PC-9 (cell line): ENCODE results near the gene AKT1S1. TPM values are rescaled to one million over a fixed set of nuclear protein-coding genes. Genes with fewer than 3 reads are reported as not detected.

Source experiments
- BruUV-seq: library from RNA; stranded (reverse); fragments of 400-500 nt; replicated peaks from 2 replicates; lab custom pipeline; 2021; lab: Mats Ljungman, UMichigan
- CTCF ChIA-PET: fragments of 300-600 bp; sonication (Branson Sonifier 250); formaldehyde crosslinking; loops from one replicate; lab custom pipeline; 2022; ENCODE audit warnings: antibody characterized with exemption; lab: Charles Lee
- POLR2A ChIA-PET: fragments of 300-600 bp; sonication (Branson Sonifier 250); formaldehyde crosslinking; loops from one replicate; lab custom pipeline; 2022; ENCODE audit warnings: antibody characterized with exemption; ENCODE audit not compliant: unreplicated experiment; lab: Charles Lee
- DNase-seq, 2 experiments: peaks; one replicate each; pipeline versions ENCODE4 v3.0.0 to v3.0.0-alpha.2; 2015 to 2022; ENCODE audit warnings: mixed read lengths in 1 of 2
- H2AFZ ChIP-seq: fragments of 200-600 bp; sonication (generic); 2 replicates; pipeline ENCODE4 v1.8.1; 2017; ENCODE audit warnings: antibody characterized with exemption
- H3F3A ChIP-seq: fragments of 200-600 bp; sonication (generic); 2 replicates; pipeline ENCODE4 v1.8.1; 2017; ENCODE audit warnings: antibody characterized with exemption, mild to moderate bottlenecking, low read depth; ENCODE audit not compliant: insufficient read depth
- H3K27ac ChIP-seq: fragments of 200-600 bp; sonication (generic); 2 replicates; pipeline ENCODE4 v1.6.1; 2016; ENCODE audit warnings: mixed run types
- H3K27me3 ChIP-seq: fragments of 200-600 bp; sonication (generic); 2 replicates; pipeline ENCODE4 v1.6.1; 2016; ENCODE audit warnings: low read depth, mixed run types; ENCODE audit not compliant: insufficient read depth
- H3K36me3 ChIP-seq: fragments of 200-600 bp; sonication (generic); 2 replicates; pipeline ENCODE4 v1.6.1; 2016; ENCODE audit warnings: low read depth, mixed run types
- H3K4me1 ChIP-seq: fragments of 200-600 bp; sonication (generic); replicated peaks from 2 replicates; pipeline ENCODE4 v1.6.1; 2016; ENCODE audit warnings: mixed run types; ENCODE audit not compliant: insufficient read depth
- H3K4me2 ChIP-seq: fragments of 200-600 bp; sonication (generic); 2 replicates; pipeline ENCODE4 v1.6.1; 2017; ENCODE audit warnings: mixed run types
- H3K4me3 ChIP-seq: fragments of 200-600 bp; sonication (generic); 2 replicates; pipeline ENCODE4 v1.6.1; 2016; ENCODE audit warnings: mixed run types
- H3K79me2 ChIP-seq: fragments of 200-600 bp; sonication (generic); 2 replicates; pipeline ENCODE4 v1.6.1; 2017; ENCODE audit warnings: low read depth, mixed run types
- H3K9me2 ChIP-seq: fragments of 200-600 bp; sonication (generic); 2 replicates; pipeline ENCODE4 v1.8.1; 2017; ENCODE audit warnings: mild to moderate bottlenecking; ENCODE audit not compliant: insufficient read depth
- H3K9me3 ChIP-seq: fragments of 200-600 bp; sonication (generic); 2 replicates; pipeline ENCODE4 v1.8.1; 2016; ENCODE audit warnings: low read depth; ENCODE audit not compliant: insufficient read depth
- H4K20me1 ChIP-seq: fragments of 200-600 bp; sonication (generic); 2 replicates; pipeline ENCODE4 v1.8.1; 2017; ENCODE audit not compliant: insufficient read depth
- EZH2 ChIP-seq: fragments of 200-600 bp; sonication (generic); IDR thresholded peaks from 2 replicates; pipeline ENCODE4 v1.8.0; 2017; ENCODE audit warnings: antibody characterized with exemption, low read depth
- intact Hi-C: fragments of 100-400 bp; cut with micrococcal nuclease; formaldehyde crosslinking; loops from one replicate; pipeline ENCODE4 v1.10.0; 2022; ENCODE audit not compliant: unreplicated experiment
- total RNA-seq: library from RNA; stranded (reverse); gene quantifications from 2 replicates; pipeline ENCODE4 v1.2.3, GENCODE V29; 2021
- TF ChIP-seq, protein P1 (sequence below): fragments of 200-600 bp; sonication (generic); conservative IDR thresholded peaks from 2 replicates; pipeline ENCODE4 v1.6.1; 2017; ENCODE audit warnings: mixed run types, antibody characterized with exemption, mild to moderate bottlenecking, moderate library complexity

The AKT1S1 gene
- total RNA-seq, 1 experiment from 2014 or later = 143 TPM

DNA sequence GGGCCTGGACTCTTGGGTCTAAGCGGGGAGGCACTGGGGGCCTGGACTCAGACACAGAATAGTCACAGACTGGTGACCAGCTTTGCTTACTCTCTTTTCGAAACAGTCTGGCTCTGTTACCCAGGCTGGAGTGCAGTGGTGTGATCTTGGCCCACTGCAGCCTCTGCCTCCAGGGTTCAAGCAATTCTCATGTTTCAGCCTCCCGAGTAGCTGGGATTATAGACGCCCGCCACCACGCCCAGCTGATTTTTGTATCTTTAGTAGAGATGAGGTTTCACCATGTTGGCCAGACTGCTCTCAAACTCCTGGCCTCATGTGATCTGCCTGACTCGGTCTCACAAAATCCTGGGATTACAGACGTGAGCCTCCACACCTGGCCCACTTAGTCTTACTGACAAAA, 48.0 kb downstream of the AKT1S1 start:
- ChIA-PET CTCF (no interaction called here), POLR2A (no interaction called here)
- Histone ChIP-seq H3K4me2 (no peak overlapping the region), H3K9me2 (no peaks in the 10 kb centered on the region), H3K9me3 (no peaks in the 10 kb centered on the region), H3K4me1 (no peaks in the 10 kb centered on the region), H3K27ac (no peak overlapping the region), H3F3A (no peaks in the 10 kb centered on the region), H2AFZ (no peak overlapping the region), H3K36me3 (0 out of 2 replicates have a peak, but pooled peaks cover 5% of the 10 kb centered on the region), H4K20me1 (peaks cover 38% of the 10 kb centered on the region), H3K4me3 (no peak overlapping the region), H3K79me2 (peaks cover 6% of the 10 kb centered on the region; the same call in 1 of the 2 replicates), H3K27me3 (no peaks in the 10 kb centered on the region)
- intact Hi-C loops = no loop called here
- no peak for TF ChIP-seq EZH2
- TF ChIP-seq, protein P1, sequence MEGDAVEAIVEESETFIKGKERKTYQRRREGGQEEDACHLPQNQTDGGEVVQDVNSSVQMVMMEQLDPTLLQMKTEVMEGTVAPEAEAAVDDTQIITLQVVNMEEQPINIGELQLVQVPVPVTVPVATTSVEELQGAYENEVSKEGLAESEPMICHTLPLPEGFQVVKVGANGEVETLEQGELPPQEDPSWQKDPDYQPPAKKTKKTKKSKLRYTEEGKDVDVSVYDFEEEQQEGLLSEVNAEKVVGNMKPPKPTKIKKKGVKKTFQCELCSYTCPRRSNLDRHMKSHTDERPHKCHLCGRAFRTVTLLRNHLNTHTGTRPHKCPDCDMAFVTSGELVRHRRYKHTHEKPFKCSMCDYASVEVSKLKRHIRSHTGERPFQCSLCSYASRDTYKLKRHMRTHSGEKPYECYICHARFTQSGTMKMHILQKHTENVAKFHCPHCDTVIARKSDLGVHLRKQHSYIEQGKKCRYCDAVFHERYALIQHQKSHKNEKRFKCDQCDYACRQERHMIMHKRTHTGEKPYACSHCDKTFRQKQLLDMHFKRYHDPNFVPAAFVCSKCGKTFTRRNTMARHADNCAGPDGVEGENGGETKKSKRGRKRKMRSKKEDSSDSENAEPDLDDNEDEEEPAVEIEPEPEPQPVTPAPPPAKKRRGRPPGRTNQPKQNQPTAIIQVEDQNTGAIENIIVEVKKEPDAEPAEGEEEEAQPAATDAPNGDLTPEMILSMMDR = no peak
- BruUV-seq = no TSS peak
- DNase-seq = no peak

DNA sequence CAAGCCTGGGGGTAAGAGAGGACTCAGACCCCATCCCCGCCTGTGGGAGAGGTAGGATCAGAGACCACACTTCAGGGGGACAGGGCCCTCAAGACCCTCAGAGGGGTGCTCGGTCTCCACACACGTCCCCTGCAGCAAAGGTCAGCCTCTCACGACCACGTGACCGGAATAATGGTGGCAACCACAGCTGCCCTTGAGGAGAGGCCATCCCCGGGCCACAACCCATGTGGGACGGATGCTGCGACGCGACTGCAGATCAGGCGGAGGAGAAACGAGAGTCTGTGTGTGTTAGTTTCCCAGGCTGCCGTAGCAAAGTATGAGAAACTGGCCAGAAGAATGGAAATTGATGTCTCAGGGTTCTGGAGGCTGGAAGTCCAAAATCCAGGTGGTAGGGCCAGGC, 50.1 kb downstream of the AKT1S1 start:
- Histone ChIP-seq H3K36me3 (0 out of 2 replicates have a peak, but pooled peaks cover 5% of the 10 kb centered on the region), H4K20me1 (peaks cover 48% of the 10 kb centered on the region), H2AFZ (no peak overlapping the region), H3K4me3 (no peak overlapping the region), H3K9me3 (no peaks in the 10 kb centered on the region), H3K4me2 (no peak overlapping the region), H3K4me1 (no peaks in the 10 kb centered on the region), H3F3A (no peaks in the 10 kb centered on the region), H3K9me2 (no peaks in the 10 kb centered on the region), H3K27me3 (no peaks in the 10 kb centered on the region), H3K79me2 (peaks cover 14% of the 10 kb centered on the region; the same call in 1 of the 2 replicates), H3K27ac (no peak overlapping the region)
- DNase-seq = no peak
- ChIA-PET POLR2A (no interaction called here), CTCF (no interaction called here)
- no TSS peak for BruUV-seq
- TF ChIP-seq, protein P1 = no peak
- no peak for TF ChIP-seq EZH2
- intact Hi-C loops = no loop called here

DNA sequence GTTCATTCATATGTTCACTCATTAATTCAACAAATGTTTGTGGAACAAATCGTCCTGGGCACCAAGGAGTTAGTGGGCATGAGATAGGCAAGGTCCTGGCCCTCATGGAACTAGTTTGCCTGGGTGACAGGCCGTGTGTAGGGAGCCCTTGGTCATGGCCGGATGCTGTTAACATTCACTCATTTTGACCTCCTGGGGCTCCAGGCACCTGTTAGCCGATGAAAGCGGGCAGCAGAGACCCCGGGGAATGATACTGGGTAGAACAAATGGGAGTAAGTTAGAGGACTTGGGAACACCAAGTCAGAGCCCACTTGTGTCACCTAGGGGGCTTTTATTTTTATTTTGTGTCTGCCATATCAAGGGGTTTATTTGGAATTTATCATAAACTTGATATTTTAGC, 52.5 kb downstream of the AKT1S1 start:
- no peak overlapping the region for H3K27ac ChIP-seq
- H3K79me2 ChIP-seq = peaks cover 34% of the 10 kb centered on the region
- no peaks in the 10 kb centered on the region; the same call in 1 of the 2 replicates for H3F3A ChIP-seq
- DNase-seq = no peak
- POLR2A ChIA-PET = no interaction called here
- H3K36me3 ChIP-seq = 0 out of 2 replicates have a peak, but pooled peaks cover 8% of the 10 kb centered on the region
- H3K9me3 ChIP-seq = no peaks in the 10 kb centered on the region
- no TSS peak for BruUV-seq
- no peak overlapping the region for H2AFZ ChIP-seq
- H3K4me3 ChIP-seq = no peak overlapping the region
- intact Hi-C loops = no loop called here
- TF ChIP-seq, protein P1 = no peak
- TF ChIP-seq EZH2 = no peak
- no peak overlapping the region for H3K4me2 ChIP-seq
- H4K20me1 ChIP-seq = peaks cover 44% of the 10 kb centered on the region
- H3K4me1 ChIP-seq = peaks cover under 1% of the 10 kb centered on the region; the same call in 1 of the 2 replicates
- H3K9me2 ChIP-seq = no peaks in the 10 kb centered on the region
- no peaks in the 10 kb centered on the region for H3K27me3 ChIP-seq
- CTCF ChIA-PET = no interaction called here
